ENCODE measurements around the gene TMEM183A.
"Not testable (repeated sequence)": the region's sequence is repeated elsewhere in the genome, so short reads cannot be mapped to it uniquely, and the experiment has no call there.

The TMEM183A gene

DNA sequence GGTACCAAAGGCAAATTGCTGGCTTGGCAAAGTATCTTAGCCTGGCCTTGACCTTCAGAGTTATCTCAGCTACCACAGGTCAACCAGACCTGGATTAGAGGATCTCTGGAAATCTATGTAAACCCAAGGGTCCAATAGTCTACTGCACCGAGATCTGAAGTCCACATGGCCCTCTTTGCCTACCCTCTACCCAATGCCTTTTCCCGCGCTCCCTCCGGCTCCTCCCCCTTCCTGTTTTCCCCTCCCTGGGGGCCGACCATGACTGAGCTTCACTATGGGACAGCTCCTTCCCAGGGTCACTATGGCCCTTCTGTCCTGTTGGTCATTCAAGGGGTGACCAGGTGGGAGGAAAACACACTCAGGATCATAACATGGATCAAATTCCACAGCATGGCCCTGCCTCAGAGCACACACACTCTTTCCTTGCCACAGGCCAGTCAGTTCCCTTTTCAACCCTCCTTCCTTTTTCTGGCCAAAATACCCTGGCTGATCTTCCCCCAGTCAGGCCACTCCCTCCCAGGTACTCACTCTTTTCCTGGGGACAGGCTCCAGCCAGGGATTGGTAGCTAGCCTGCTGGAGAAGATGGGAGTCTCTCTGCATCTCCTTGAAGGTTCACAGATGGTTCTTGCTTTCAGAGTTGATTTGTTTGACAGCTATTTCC is 19.1 kb upstream of the TMEM183A start:
- no peak for DNase-seq

DNA sequence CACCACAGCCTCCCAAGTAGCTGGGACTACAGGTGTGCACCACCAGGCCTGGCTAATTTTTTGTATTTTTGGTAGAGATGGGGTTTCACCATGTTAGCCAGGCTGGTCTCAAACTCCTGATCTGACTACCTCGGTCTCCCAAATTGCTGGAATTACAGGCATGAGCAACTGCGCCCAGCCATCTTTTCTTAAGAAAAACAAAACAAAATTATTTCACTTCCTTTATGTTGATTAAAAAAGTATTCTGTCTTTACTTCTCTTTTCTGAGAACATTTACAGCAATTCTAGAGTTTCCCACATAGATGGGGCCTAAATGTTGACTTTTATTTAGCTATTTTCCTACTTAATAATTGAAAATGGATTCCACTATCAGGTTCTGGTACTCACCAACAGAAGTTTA is 17.3 kb upstream of the TMEM183A start:
- DNase-seq: no peak

DNA sequence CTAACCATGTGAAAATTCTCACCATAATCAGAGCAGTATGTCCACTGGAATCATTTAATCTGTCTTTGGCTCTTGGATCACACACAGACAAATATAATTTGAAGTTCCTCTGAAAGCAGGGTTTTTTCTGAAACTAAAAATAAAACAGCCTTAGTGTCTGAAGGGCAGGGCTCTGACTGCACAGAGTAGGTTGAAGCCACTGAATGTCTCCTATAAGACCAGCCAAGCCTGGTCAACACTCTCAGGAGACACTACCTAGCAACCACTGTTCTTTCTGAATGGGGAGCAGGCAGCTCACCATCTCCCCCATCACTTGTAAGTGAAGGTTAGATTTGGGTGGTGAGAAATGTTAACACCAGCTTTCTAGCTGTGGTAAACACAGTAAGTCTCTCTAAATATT is 16.1 kb upstream of the TMEM183A start:
- no peak for DNase-seq

DNA sequence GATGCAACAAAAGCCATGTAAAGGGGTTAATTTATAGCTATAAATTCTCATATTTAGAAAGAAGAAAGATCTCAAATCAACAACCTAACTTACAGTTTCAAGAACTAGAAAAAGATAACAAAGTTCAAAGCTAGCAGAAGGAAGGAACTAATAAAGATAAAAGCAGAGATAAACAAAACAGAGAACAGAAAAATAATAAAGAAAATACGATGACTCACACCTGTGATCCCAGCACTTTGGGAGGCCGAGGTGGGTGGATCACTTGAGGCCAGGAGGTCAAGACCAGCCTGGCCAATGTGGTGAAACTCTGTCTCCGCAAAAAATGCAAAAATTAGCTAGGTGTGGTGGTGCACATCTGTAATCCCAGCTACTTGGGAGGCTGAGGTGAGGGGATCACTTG is 12.4 kb upstream of the TMEM183A start:
- no peak for DNase-seq

DNA sequence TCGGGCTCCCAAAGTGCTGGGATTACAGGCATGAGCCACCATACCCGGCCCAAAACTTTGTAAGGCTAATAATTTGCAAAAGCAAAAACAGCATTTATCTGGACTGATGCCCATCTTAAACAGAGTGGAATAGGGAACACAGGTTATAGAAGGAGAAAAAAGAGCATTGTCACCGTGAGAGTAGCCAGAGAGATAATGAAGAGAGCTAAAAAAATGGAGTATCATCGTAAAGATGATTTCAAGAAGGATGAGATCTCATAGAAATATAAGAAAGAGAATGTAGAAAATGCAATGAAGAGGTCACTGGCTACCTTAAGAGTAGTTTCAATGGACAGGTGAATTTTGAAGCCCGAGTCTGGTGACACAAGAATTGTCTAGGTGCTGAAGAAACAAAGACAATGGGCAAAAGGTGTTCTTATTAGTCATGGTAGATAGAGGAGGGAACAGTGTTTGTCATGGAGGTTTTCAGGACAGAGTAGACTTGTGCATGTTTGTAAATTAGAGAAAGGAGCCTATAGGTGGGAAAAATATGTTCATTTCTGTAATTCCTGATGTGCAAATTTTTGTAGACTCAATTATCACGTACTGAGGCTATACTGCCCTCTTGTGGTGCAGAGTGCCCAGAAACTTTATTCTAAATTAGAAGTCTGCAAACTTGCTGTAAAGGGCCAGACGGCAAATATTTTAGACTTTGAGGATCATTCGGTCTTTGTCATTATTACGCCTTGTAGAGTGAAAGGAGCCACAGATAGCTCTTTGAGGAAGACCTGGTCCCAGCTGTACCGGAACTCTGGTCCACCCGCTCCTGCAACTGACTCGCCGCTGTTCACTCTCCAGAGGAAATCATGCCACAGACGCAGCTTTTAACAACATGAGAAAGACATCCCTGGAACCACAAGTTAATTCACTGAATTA is 8.1 kb upstream of the TMEM183A start:
- peak; percentile 30 for DNase-seq

DNA sequence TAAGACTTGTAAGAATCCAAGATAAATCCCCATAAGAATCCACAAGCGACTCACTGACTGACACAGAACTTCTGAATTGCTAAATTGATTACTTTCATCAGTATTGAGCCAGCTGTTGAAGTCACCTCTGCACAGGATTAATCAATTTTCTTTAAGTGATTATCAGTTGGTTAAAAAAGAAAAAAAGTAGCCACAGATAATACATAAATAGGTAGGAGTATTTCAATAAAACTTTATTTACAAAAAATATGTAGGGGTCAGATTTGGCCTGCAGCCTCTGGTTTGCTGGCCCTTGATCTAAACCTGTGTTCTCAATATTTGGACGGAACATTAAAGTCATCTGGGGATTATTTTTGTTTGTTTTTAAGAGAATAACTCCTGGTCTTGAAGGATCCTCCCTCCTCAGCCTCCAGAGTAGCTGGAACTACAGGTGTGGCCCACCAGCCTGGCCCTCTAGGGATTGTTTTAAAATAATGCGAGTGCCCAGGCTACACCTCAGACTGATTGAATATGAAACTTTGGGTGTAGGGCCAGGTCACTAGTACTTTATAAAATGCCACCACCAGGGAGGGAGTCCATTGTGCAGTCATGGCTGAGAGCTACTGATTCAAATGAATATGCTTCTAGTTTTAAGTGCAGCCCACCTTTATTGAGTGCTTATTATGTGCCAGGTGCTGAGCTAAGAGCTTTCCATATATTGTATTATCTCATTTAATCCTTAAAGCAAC is 6.8 kb upstream of the TMEM183A start:
- DNase-seq: no peak

DNA sequence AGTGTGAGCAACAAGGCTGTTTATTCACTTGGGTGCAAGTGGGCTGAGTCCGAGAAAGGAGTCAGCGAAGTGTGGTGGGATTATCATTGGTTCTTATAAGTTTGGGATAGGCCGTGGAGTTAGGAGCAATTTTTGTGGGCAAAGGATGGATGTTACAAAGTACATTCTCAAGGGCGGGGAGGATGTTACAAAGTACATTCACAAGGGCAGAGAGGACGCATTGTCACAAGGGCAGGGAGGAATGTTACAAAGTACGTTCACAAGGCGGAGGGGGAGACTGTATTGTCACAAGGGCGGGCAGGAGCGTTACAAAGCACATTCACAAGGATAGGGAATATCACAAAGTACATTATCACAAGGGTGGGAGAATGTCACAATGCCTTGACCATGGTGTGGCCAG is 5.2 kb upstream of the TMEM183A start:
- DNase-seq: no peak

DNA sequence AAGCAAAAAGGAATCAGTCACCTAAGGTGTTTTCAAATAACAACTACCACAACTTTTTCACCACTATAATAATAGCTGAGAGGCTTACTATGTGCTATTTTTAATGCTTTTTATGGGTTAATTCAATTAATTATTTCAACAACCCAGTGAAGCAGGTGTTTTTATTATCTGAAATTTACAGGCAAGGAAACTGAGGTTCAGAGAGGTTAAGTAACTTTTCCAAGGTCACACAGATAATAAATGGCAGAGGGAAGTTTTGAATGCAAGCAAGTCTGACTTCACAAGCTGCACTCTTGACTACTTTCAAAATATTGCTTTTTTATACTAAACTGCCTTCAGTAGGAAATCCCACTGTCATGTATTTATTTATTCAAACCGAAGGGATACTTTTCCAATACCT is 4.2 kb upstream of the TMEM183A start:
- DNase-seq: no peak

DNA sequence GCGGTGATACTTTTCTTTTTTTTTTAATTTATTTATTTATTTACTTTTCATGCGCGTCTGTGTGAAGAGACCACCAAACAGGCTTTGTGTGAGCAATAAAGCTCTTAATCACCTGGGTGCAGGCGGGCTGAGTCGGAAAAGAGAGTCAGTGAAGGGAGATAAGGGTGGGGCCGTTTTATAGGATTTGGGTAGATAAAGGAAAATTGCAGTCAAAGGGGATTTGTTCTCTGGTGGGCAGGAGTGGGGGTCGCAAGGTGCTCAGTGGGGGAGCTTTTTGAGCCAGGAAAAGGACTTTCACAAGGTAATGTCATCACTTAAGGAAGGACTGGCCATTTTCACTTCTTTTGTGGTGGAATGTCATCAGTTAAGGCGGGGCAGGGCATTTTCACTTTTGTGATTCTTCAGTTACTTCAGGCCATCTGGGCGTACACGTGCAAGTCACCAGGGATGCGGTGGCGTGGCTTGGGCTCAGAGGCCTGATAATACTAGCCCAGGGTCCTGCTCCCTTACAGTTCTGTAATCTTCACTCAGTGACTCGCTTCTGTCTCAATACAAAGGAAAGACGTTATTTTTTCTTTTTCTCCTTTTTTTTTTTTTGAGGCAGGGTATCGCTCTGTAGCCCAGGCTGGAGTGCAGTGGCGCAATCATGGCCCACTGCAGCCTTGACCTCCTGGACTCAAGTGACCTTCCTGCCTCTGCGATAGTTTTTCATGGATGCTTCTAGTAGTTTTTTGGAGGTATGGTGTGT is 1.6 kb upstream of the TMEM183A start:
- not testable (repeated sequence) for DNase-seq

DNA sequence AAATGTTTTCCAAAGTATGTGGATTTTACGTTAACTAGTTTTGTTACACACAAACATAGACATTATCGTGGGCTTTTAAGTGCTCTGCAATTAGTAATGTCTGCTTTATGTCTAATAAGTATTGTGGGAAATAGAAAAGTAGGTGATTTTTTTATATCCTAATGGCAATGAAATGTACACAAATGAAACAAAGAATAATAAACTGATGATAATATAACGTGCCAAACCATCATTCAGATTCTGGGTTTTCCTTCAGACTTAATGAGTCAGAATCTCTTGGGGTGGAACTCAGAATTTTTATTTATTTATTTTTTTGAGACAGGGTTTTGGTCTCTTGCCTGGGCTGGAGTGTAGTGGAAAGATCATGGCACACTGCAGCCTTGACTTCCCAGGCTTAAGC is 2.0 kb downstream of the TMEM183A start:
- no peak for DNase-seq

DNA sequence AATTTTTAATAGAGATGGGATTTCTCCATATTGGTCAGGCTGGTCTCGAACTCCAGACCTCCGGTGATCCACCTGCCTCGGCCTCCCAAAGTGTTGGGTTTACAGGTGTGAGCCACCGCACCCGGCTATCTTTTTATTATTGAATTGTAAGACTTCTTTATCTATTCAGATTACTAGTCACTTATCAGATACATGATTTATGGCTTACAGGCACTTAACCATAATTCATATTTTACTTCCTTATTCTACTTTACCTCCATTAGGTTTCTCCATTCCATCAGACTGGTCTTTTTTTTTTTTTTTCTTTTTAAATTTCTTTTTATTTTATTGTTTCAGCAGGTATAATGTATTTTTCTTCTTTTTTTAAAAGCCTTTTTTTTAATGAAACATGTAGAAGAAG is 4.4 kb downstream of the TMEM183A start:
- no peak for DNase-seq

DNA sequence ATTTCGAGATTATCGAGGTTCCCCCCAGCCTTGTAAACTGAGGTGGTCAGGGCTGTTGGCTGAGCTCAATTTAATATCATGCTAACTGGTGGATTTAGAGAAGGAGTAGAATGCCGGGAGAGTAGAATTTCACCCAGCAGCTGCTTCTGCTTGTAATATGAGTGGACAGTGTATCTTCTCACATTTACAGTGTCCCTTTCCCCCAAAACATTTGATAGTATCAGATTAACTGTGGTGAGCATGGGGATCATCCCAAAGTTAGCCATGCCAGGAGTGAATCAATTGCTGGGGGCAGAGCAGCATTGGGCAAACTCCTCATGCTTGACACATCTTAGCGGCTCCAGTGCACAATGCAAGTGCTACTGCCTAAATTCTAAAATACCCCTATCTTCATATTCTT is 9.9 kb downstream of the TMEM183A start:
- DNase-seq: no peak

DNA sequence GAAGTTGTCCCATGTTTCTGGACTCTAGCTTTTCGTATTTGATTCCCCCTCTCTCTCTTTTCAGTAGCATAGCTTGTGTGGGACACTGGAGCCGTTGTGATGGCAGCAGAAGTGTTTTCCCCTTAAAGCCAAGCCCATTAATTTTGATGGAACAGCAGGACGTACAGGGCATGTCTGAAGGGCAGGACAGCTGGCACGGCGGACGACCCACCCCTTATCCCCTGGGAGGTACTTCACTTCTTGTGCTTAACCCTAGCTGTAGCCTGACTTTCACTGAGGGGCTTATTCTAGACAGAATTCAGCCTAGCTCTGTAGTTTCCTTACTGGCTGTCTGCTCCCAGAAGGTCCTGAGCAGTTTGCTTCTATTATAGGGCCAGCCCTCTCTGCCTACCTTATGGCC is 10.5 kb downstream of the TMEM183A start:
- no peak for DNase-seq

DNA sequence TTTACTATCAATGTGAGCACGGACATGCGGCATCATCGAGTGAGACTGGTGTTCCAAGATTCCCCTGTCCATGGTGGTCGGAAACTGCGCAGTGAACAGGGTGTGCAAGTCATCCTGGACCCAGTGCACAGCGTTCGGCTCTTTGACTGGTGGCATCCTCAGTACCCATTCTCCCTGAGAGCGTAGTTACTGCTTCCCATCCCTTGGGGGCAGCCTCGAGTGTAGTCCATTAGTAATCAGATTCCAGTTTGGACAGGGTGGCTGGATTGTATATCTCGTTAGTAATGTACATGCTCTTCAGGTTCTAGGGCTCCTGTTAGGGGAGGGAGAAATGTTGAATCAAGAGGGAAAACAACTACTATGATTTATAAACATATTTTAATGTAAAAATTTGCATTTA is 15.7 kb downstream of the TMEM183A start:
- not testable (repeated sequence) for DNase-seq

DNA sequence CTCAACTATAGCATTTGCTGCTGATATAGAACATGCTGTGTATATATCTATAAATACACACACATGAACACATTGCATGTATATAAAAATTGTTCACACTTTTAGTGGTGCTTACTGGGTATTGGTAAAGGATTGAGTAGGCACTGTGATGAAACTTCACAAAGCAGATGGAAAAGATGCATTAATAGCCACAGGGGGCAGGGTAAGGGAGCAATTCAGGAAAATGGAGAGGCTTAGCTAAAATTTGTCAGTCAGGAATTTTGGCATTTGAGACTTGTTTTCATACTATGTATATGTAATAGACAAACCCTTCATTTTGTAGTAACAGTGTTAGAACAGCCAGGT is 18.5 kb downstream of the TMEM183A start:
- DNase-seq: no peak

DNA sequence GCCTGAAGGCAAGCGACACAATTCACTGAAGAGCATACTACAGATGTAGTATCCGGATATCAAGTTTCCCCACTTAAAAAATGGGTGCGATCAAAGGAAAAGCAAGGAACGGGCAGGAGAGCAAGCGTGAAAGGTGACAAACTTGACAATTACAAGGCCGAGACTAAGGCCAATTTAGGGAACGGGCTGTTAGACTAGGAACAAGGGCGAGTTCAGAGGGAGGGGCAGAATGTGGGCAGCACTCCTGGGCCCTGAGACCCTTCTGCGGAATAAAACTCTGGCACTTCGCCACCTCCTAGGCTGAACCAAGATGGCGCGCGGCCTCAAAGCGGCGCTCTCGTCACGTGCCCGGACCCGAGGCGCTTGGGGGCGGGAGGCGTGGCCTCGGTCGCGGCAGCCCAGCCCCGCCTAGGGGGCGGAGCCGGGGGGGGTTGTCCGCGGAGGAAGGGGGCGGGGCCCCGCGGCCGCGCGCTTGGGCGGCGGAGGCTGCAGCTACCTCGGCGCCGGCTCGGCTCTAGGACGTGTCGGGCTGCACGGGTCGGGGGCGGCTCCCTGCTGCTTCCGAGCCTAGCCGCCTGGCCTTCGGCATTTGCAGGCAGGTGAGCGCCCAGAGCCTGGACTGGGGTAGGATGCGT is 19.0 kb downstream of the TMEM183A start, which contains the start of gene PPFIA4:
Gene PPFIA4, plus strand, starts transcription at position 461 of the 635 bp plus-strand sequence. CDS start 12,518 bp downstream, outside the sequence.
- peak; percentile 97 for DNase-seq

DNA sequence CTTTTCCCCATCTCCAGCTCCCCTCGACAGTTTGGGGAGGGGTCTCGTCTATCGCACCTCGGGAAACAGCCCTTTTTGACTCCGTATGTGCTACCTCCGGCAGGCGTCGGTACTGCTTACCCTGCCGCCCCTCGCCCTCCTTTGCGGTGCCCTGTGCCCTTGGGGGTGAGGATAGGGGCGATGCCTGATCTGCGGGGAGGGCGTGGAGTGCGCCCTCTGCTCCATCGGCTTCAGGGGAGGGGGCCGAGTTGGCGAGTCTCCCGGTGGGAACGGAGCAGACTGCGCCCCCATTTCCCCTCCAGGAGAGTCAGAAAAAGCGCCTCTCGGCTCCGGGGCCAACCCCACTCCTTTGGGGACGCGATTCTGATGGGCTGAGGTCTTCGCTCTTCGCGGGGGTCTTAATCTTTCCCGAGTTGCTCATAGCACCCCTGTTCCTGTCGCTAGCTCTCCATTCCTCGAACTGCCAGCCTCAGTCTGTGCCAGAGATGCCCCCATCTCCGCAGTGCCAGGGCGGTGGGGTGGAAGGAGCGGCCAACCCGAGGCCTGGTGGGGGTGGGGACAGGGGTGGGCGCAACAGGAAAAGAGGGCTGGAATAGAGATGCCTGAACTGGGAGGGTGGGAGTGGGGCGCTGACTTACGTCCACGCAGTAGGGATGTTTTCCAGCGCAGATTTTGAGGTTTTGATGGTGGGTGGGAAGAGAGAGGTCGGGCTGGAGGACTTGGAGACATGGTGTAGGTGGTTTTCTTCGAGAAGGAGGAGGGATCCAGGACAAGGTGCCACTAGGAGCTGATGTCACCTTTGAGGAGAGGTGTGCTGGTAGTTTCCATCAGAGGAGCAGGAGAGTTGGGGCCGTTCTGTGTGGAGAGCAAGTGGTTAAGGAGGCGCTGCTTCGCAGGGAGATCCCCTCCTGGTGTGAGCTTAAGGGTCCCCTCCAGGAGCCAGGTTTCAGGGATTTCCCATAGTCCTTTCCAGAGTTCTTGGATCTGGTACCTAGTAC is 19.8 kb downstream of the TMEM183A start:
- DNase-seq: no peak

DNA sequence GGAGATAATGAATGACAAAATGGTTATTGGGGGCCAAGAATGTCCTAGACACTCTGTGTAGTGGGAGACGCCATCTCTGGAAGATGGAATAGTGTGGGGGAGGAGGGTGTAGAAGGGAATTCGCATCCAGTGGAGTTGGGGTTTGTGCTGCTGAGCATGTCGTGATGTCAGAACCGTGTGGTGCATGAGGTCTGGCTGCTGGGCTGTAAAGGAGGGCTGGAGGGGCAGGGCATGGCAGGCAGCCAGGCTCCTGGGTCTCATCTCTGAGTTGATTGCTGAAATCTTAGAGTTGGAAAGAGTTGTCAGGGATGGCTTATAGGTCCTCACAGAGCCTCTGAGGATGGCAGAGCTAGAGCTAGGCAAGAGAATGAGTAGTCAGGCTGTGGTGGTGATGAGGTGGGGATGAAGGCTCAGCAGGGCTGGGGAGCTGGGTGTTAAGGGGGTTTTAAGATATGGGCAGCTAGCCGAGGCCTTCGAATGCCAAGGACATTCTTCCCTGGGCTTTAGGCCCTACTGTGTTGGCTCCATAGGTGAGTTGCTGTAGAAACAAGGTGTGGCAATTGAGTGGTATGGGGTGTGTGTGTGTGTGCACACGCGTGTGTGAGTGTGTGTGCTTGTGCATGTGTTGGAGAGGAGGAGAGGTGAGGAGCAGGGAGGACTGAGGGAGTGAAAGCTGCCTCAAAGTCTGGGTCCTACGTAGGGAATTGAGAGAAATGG is 21.1 kb downstream of the TMEM183A start:
- DNase-seq: no peak

DNA sequence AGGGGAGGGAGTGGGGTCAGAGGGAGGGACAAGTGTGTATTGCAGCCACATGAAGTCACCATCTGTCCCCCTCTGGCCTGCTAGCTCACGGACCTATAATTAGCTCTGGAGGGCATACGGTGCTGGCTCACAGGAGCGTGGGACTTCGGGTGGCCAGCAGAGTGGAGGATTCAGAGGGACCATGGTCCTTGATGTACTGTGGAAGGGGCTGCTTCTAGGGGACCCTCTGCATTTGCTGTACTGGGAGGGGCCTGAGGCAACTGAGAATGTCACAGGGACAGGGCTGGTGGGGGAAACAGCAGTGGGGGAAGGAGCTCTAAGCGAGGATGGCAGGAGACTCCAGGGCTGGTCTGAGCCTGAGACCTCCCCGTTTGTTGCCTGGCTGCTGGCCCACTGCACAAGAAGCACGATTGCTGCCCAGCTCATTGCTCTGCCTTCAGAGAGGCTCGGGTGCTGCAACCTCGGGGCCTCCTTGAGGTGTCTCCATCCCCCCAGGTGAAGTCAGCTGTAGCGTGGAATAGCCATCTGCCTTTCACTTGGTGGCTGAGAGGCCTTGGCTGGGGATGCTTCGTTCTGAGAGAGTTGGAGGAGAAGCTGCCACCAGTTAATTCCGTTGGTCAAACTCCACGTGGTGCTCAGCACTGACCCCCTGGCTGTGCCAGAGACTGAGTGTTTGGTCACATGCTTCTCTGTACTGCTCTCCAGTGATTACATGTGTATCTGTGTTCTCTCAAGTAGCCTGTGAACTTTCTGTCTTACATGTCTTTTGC is 21.8 kb downstream of the TMEM183A start:
- DNase-seq: no peak

DNA sequence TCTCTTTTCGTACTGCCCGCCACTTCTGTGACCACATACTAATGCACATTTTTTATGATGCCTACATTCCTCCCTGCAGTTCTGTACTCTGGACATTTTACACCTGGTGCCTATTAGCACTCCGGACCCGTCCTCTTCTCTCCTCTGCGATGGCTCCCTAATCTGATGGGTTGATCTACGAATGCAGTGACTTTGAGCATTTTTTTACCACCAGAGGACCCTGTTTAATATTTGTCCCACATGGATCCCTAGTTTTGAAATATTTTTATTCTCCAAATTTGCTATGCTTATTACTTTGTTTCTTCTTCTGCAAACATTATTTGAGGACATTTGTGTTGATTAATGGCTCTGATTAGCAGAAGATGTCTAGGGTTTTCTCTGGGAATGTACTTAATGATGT is 24.3 kb downstream of the TMEM183A start:
- DNase-seq: no peak
